ENCODE results near the gene MICALL1.

The MICALL1 gene

DNA sequence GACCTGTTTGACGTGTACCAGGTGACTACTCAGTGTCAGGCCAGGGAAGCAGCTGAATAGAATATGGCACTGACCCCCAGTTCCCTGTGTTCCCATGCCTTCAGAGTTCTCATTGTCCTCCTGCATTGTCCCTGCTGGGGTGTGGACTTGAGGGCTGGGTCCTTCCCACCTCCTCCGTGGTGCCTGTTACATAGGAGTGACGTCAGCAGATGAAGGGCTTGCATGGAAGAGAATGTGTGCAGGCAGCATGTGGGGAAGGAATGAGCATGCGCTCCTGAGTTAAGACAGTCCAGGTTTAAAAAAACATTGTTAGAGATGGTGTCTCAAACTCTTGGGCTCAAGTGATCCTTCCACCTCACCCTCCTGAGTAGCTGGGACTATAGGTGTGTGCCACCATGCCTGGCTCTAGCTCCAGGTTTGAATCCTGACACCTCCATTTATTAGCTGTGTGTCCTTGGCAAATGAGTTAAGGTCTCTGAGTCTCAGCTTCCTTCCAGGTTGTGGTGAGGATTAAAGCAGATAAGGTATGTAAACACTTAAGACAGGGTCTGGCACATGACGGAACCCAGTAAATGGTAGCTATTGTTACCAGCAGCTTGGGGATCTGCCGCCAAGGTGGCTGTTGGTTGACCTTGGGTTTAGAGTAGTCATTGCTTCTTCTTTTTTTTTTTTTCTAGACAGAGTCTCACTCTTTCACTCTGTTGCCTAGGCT is 85.8 kb downstream of the MICALL1 start:
- Histone ChIP-seq H3K9ac (no peak overlapping the region), H3K9me3 (replicated peaks in 1 of 11) (no peaks in the 10 kb centered on the region), H3K27ac (no peak overlapping the region), H3K27me3 (no peaks in the 10 kb centered on the region), H3K36me3 (peaks cover 0 to 4% (median 0%) of the 10 kb centered on the region in 11 experiments; a peak in 3 of 22 replicates), H3K4me3 (no peak overlapping the region), H4K20me1 (0 out of 22 replicates have a peak, but pooled peaks cover 0 to 4% (median 0%) of the 10 kb centered on the region in 11 experiments), H3K4me2 (peak overlapping the region in 3 of 11 experiments; percentile 42 to 74 (median 62); a peak in 6 of 22 replicates), H3K4me1 (peaks cover 37 to 52% (median 42%) of the 10 kb centered on the region in 10 experiments)
- no peak for TF ChIP-seq Cebpa-rat (IDR thresholded peaks at IDR 0.05)

Data from BLaER1 treated with 17β-estradiol and CSF1 and Interleukin-3, amounts not matched to agents 10 nM and 100 nM (cell line).